Breast epithelium (tissue), 4 donors: ENCODE data around the gene ARMH1. TPM values are rescaled to one million over a fixed set of nuclear protein-coding genes. Genes with fewer than 3 reads are reported as not detected.

ENCODE experiments used
- DNase-seq, 2 donors: peaks; one replicate each; pipeline ENCODE4 v3.0.0-alpha.2; 2019; ENCODE audit warnings: low spot score in 2 of 2
- H3K27ac ChIP-seq, 2 donors: fragments of 200-600 bp; sonication (generic) in 1 of 2; one replicate each; pipeline ENCODE4 v1.5.1; 2016 to 2019; ENCODE audit warnings: mild to moderate bottlenecking in 1 of 2
- H3K27me3 ChIP-seq, 2 donors: fragments of 200-600 bp; sonication (generic) in 1 of 2; one replicate each; pipeline versions ENCODE4 v1.5.1 to v1.6.0; 2017 to 2019; ENCODE audit warnings: control low read depth in 1 of 2, mild to moderate bottlenecking in 1 of 2
- H3K36me3 ChIP-seq: fragments of 200-600 bp; one replicate; pipeline ENCODE4 v1.5.1; 2019
- H3K4me1 ChIP-seq, 2 donors: fragments of 200-600 bp; sonication (generic); one replicate each; pipeline ENCODE4 v1.5.1; 2016 to 2019; ENCODE audit warnings: control low read depth in 1 of 2
- H3K4me3 ChIP-seq, 3 donors: fragments of 200-600 bp; sonication (generic); 1 replicate in 2 of 3; 2 replicates in 1 of 3; pipeline ENCODE4 v1.5.1; 2016 to 2019; ENCODE audit warnings: mild to moderate bottlenecking in 3 of 3, moderate library complexity in 2 of 3
- H3K9me3 ChIP-seq, 2 donors: fragments of 200-600 bp; sonication (generic) in 1 of 2; one replicate each; pipeline ENCODE4 v1.5.1; 2016 to 2019; ENCODE audit warnings: control low read depth in 1 of 2
- CTCF ChIP-seq, 3 donors: fragments of 450-650 bp; IDR thresholded peaks; one replicate each; pipeline ENCODE4 v1.5.1; 2016 to 2017; ENCODE audit warnings: antibody characterized with exemption in 3 of 3, mild to moderate bottlenecking in 3 of 3, moderate library complexity in 3 of 3
- POLR2A ChIP-seq: fragments of 450-650 bp; IDR thresholded peaks from one replicate; pipeline ENCODE4 v1.6.1; 2016; ENCODE audit warnings: antibody characterized with exemption, mild to moderate bottlenecking, moderate library complexity
- POLR2AphosphoS5 ChIP-seq, 3 donors: sonication (generic); formaldehyde crosslinking; IDR thresholded peaks; one replicate each; pipeline ENCODE4 v1.6.1; 2017; ENCODE audit warnings: antibody characterized with exemption in 3 of 3
- intact Hi-C: fragments of 100-400 bp; cut with DNase I; formaldehyde crosslinking; loops from one replicate; pipeline ENCODE4 v1.15.1; 2023; ENCODE audit warnings: low total_unique reads
- total RNA-seq, 3 donors: library from RNA; depleted of rRNA; stranded (reverse); fragments of >200 nt; gene quantifications; one replicate each; pipeline ENCODE4 v1.1.0, GENCODE V29; 2016

The ARMH1 gene
- total RNA-seq, 3 donors from 2014 or later: 1.8 to 3.8 (median 2.9) TPM

GRCh38 chr1:44701141-44701573 is 26.6 kb downstream of the ARMH1 start:
- Histone ChIP-seq H3K4me3 (no peak overlapping the region), H3K4me1 (no peaks in the 10 kb centered on the region), H3K27ac (no peak overlapping the region), H3K9me3 (no peaks in the 10 kb centered on the region), H3K36me3 (no peaks in the 10 kb centered on the region), H3K27me3 (no peaks in the 10 kb centered on the region)
- no peak for DNase-seq
- intact Hi-C loops: no loop called here
- TF ChIP-seq POLR2A (no peak), POLR2AphosphoS5 (IDR thresholded peaks at IDR 0.05) (no peak), CTCF (IDR thresholded peaks at IDR 0.05) (no peak)

DNA sequence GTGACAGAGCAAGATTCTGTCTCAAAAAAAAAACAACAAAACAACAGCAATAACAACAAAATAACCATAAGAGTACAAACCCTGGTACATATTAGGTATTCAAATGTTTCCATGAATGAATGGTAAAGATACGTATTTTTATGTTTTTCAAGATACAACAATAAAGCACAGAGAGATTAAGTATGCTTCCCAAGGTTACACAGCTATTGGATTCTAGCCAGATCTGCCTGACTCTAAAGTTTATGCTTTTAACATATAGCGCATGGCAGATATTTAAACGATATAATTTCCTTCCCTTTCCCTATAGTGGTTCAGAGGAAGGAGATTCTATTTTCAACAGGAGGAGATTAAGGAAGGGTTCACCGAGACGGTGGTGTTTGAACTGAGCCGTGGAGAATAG is 31.0 kb downstream of the ARMH1 start:
- TF ChIP-seq POLR2A (no peak), POLR2AphosphoS5 (IDR thresholded peaks at IDR 0.05) (no peak), CTCF (IDR thresholded peaks at IDR 0.05) (no peak)
- H3K9me3 ChIP-seq: no peaks in the 10 kb centered on the region
- H3K4me3 ChIP-seq: no peak overlapping the region
- no peak overlapping the region for H3K27ac ChIP-seq
- no peaks in the 10 kb centered on the region for H3K27me3 ChIP-seq
- DNase-seq: no peak
- no peaks in the 10 kb centered on the region for H3K4me1 ChIP-seq
- intact Hi-C loops: no loop called here
- H3K36me3 ChIP-seq: no peaks in the 10 kb centered on the region

- Histone ChIP-seq H3K27me3 (no peaks in the 10 kb centered on the region), H3K4me1 (no peaks in the 10 kb centered on the region), H3K4me3 (no peak overlapping the region), H3K9me3 (no peaks in the 10 kb centered on the region), H3K27ac (no peak overlapping the region), H3K36me3 (no peaks in the 10 kb centered on the region)
- TF ChIP-seq POLR2AphosphoS5 (IDR thresholded peaks at IDR 0.05): no peak
- no peak for TF ChIP-seq CTCF (IDR thresholded peaks at IDR 0.05)
- no peak for TF ChIP-seq POLR2A
- intact Hi-C loops: no loop called here
- DNase-seq: no peak
Measured at GRCh38 chr1:44705938-44706337, 31.4 kb downstream of the ARMH1 start.

- no peak overlapping the region for H3K4me3 ChIP-seq
- no peaks in the 10 kb centered on the region for H3K36me3 ChIP-seq
- H3K4me1 ChIP-seq: no peaks in the 10 kb centered on the region
Measured at GRCh38 chr1:44707112-44707881, 32.8 kb downstream of the ARMH1 start.

More at GRCh38 chr1:44707112-44707881, 32.8 kb downstream of the ARMH1 start:
- H3K27ac ChIP-seq: no peak overlapping the region
- DNase-seq: no peak
- TF ChIP-seq POLR2A (no peak), CTCF (IDR thresholded peaks at IDR 0.05) (no peak), POLR2AphosphoS5 (IDR thresholded peaks at IDR 0.05) (no peak)
- intact Hi-C loops: no loop called here
- H3K27me3 ChIP-seq: no peaks in the 10 kb centered on the region
- no peaks in the 10 kb centered on the region for H3K9me3 ChIP-seq
